ENCODE results near the gene YIPF3.

- TF ChIP-seq EP300 (IDR thresholded peaks at IDR 0.05; ENCODE audit: borderline replicate concordance), result no peak
- peak; percentile 94 for TF ChIP-seq RAD21 (IDR thresholded peaks at IDR 0.05; ENCODE audit: low read depth)
- no peak for TF ChIP-seq CREB1 (IDR thresholded peaks at IDR 0.05; ENCODE audit: low read depth)
- no peak for TF ChIP-seq EGR1 (IDR thresholded peaks at IDR 0.05)
- TF ChIP-seq CEBPB (IDR thresholded peaks at IDR 0.05), result no peak
- TF ChIP-seq YY1 (IDR thresholded peaks at IDR 0.05; ENCODE audit: low read depth), result no peak
- no peak for TF ChIP-seq REST (IDR thresholded peaks at IDR 0.05; ENCODE audit: low read depth)
- no peak for TF ChIP-seq TCF12 (IDR thresholded peaks at IDR 0.05; ENCODE audit: low read depth)
- TF ChIP-seq FOXM1 (IDR thresholded peaks at IDR 0.05; ENCODE audit: borderline replicate concordance, low read depth), result no peak
- TF ChIP-seq MAX (IDR thresholded peaks at IDR 0.05), result no peak
- TF ChIP-seq NFIC (IDR thresholded peaks at IDR 0.05), result no peak
- TF ChIP-seq ZBTB7A (IDR thresholded peaks at IDR 0.05; ENCODE audit: low read depth), result no peak
Measured at GRCh38 chr6:43506667-43507471, 9.9 kb downstream of the YIPF3 start.
